GM12874 (cell line): ENCODE results near the gene BCAS3.
A peak's percentile ranks its signal among the peaks of the same experiment; 100 is the strongest.

Experiments used
- CTCF ChIP-seq: IDR thresholded peaks from 2 replicates; pipeline ENCODE4 v1.5.1; 2011; ENCODE audit warnings: low read depth, mild to moderate bottlenecking, control low read depth, low read length, moderate library complexity; ENCODE audit not compliant: insufficient read depth

Gene BCAS3

GRCh38 chr17:60964160-60964559, 286.5 kb downstream of the BCAS3 start:
- TF ChIP-seq CTCF: no peak

GRCh38 chr17:60968266-60968665, 290.6 kb downstream of the BCAS3 start:
- TF ChIP-seq CTCF: no peak

GRCh38 chr17:60969500-60970037, 291.9 kb downstream of the BCAS3 start:
- TF ChIP-seq CTCF: no peak

GRCh38 chr17:60970741-60971140, 293.1 kb downstream of the BCAS3 start:
- no peak for TF ChIP-seq CTCF

GRCh38 chr17:60971515-60972369, 294.1 kb downstream of the BCAS3 start:
- peak; percentile 75 for TF ChIP-seq CTCF

- TF ChIP-seq CTCF: no peak
Observed at GRCh38 chr17:60989379-60989778, 311.7 kb downstream of the BCAS3 start.

GRCh38 chr17:60989846-60990245, 312.2 kb downstream of the BCAS3 start:
- no peak for TF ChIP-seq CTCF
